ENCODE measurements around the gene ZNF609. TPM values are rescaled to one million over a fixed set of nuclear protein-coding genes. Genes with fewer than 3 reads are reported as not detected.

Gene ZNF609
- total and polyA plus RNA-seq, 10 of the 15 experiments (the other 5 are each of a cell fraction or from before 2014, with no cell fraction given) = 5.1 to 35.3 (median 13.6) TPM

- ATAC-seq = no peak
- in situ Hi-C loops (cut with MboI) = no loop called here
- ChIA-PET POLR2A (interaction anchor here (0.5 kb wide), 1 partner anchor 10 kb away, joined by 4 read pairs; no protein-coding TSS in a partner anchor), CTCF (interaction anchor here (0.8 to 1.3 kb wide), 2 partner anchors 10 to 14 kb away, joined by 3 to 5 read pairs; no protein-coding TSS in a partner anchor), RAD21 (ENCODE audit: unreplicated experiment) (no interaction called here), SMC1A (ENCODE audit: uncharacterized antibody, unreplicated experiment) (interaction anchor here (0.6 to 1.9 kb wide), 10 partner anchors 8 to 230 kb away, joined by 3 to 5 read pairs (median 4); no protein-coding TSS in a partner anchor)
- no TSS peak for BruUV-seq (replicated peaks)
- Histone ChIP-seq H3K27me3 (replicated peaks in 1 of 2; ENCODE audit: control insufficient read depth in 2 of 2, insufficient read depth in 2 of 2, low read length in 1 of 2) (no peaks in the 10 kb centered on the region), H2AFZ (ENCODE audit: control insufficient read depth, low read depth, low read length) (no peak overlapping the region), H3K4me3 (no peak overlapping the region), H3K4me2 (ENCODE audit: control insufficient read depth, insufficient read depth) (no peak overlapping the region), H3K27ac (ENCODE audit: control insufficient read depth, insufficient read depth) (no peak overlapping the region), H3K79me2 (ENCODE audit: control insufficient read depth, insufficient read depth, low read length) (peaks cover 46% of the 10 kb centered on the region), H3K36me3 (ENCODE audit: control insufficient read depth in 2 of 2, insufficient read depth in 2 of 2, low read length in 1 of 2) (no peaks in the 10 kb centered on the region), H3K9me3 (replicated peaks; ENCODE audit: control insufficient read depth, insufficient read depth, low read length) (no peaks in the 10 kb centered on the region), H3K9ac (ENCODE audit: control insufficient read depth, insufficient read depth, low read length) (no peak overlapping the region), H4K20me1 (ENCODE audit: control insufficient read depth, insufficient read depth) (no peaks in the 10 kb centered on the region), H3K4me1 (ENCODE audit: control insufficient read depth, insufficient read depth, low read length) (peaks cover 6% of the 10 kb centered on the region)
- intact Hi-C loops (cut with micrococcal nuclease; ENCODE audit: unreplicated experiment) = no loop called here
- FAIRE-seq = no peak
- no peak for DNase-seq (ENCODE audit: low read depth, low spot score)
- TF ChIP-seq SIX5 (IDR thresholded peaks at IDR 0.05; ENCODE audit: low read depth, low read length, severe bottlenecking) (no peak), JUNB (IDR thresholded peaks at IDR 0.05) (no peak), POLR2A (IDR thresholded peaks at IDR 0.05; ENCODE audit: low read depth, low read length) (no peak), HCFC1 (IDR thresholded peaks at IDR 0.05; ENCODE audit: low read length) (no peak), TARDBP (IDR thresholded peaks at IDR 0.05; ENCODE audit: borderline replicate concordance) (no peak), ZZZ3 (IDR thresholded peaks at IDR 0.05; ENCODE audit: control insufficient read depth, insufficient read length, low read depth) (no peak), HDGF (IDR thresholded peaks at IDR 0.05) (no peak), TCF7 (IDR thresholded peaks at IDR 0.05; ENCODE audit: borderline replicate concordance) (no peak), EED (IDR thresholded peaks at IDR 0.05; ENCODE audit: low read depth) (no peak), TBL1XR1 (IDR thresholded peaks at IDR 0.05; ENCODE audit: low read depth, low read length) (no peak), HDAC2 (IDR thresholded peaks at IDR 0.05) (no peak), ZNF274 (IDR thresholded peaks at IDR 0.05; ENCODE audit: insufficient read depth, insufficient read length) (no peak), RB1 (IDR thresholded peaks at IDR 0.05; ENCODE audit: borderline replicate concordance) (no peak), ATF3 (IDR thresholded peaks at IDR 0.05; ENCODE audit: borderline replicate concordance, extremely low read depth, low read depth, low read length) (no peak), PML (IDR thresholded peaks at IDR 0.05; ENCODE audit: low read length) (no peak), CEBPZ (IDR thresholded peaks at IDR 0.05; ENCODE audit: low read depth, low read length) (no peak), CBX3 (IDR thresholded peaks at IDR 0.05; ENCODE audit: borderline replicate concordance, low read depth) (no peak), BCLAF1 (IDR thresholded peaks at IDR 0.05) (no peak)
Observed at GRCh38 chr15:64604319-64604718, 143.9 kb downstream of the ZNF609 start.
